Pulmonary artery endothelial cell (primary cell): ENCODE data around the gene KIAA1328. TPM values are rescaled to one million over a fixed set of nuclear protein-coding genes. Genes with fewer than 3 reads are reported as not detected.

Experiments used
- DNase-seq: peaks from one replicate; pipeline ENCODE4 v3.0.0-alpha.2; 2011; ENCODE audit warnings: low read depth, low spot score
- total RNA-seq: library from RNA; depleted of rRNA; stranded (reverse); fragments of >200 nt; gene quantifications from 2 replicates; pipeline ENCODE4 v1.2.3, GENCODE V29; 2014

KIAA1328 gene
- total RNA-seq, 1 donor from 2014 or later, result 4.4 TPM

DNA sequence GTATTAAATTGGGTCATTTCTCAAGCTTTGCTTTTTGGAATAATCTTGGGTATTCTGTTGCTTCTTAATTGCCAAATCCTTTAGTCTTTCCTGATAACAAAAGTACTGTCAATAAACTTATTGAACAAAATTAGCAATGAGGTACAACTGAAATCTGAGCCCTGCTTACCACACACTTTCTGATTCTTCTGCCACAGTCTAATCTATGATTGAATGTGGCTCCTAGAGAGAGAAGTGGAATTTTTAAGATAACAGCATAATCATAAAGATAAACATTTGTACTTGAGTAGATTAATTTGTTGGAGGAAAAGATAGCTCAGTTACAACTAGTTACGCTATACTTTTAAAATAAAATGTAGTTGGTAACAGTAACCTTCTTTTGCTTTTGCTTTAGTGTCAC is 381.9 kb downstream of the KIAA1328 start:
- DNase-seq, result no peak

DNA sequence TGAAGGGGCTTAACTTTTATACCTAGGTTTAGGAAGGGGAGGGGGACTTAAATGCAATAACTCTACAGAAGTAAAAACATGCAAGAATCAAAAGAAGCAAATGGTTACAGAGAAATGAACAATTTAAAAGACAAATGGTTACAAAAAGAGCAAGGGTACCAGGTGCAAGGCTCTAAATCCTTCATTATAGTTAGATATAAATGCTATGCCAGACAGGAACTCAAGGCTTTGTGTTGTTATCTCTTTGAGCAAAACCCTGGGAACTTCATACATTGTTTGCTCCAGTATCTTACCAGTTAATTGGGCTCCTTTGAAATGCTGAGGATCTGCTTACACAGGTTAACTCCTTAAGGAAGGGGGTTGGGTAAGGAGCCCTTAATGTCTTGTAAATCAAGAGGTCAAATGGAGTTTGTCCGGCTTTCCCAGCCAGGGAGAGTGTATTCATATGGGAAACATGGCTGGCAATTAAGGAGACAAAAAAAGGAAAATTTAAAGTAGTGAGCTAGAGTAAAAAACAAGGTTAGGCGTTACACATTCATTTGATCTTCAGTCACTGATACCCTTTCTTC is 389.2 kb downstream of the KIAA1328 start:
- no peak for DNase-seq

DNA sequence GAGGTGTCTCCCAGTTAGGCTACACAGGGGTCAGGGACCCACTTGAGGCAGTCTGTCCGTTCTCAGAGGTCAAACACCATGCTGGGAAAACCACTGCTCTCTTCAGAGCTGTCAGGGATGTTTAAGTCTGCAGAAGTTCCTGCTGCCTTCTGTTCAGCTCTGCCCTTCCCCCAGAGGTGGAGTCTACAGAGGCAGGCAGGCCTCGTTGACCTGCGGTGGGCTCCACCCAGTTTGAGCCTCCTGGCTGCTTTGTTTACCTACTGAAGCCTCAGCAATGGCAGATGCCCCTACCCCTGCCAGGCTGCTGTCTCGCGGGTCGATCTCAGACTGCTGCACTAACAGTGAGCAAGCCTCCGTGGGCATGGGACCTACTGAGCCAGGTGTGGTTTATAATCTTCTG is 390.3 kb downstream of the KIAA1328 start:
- DNase-seq, result no peak

DNA sequence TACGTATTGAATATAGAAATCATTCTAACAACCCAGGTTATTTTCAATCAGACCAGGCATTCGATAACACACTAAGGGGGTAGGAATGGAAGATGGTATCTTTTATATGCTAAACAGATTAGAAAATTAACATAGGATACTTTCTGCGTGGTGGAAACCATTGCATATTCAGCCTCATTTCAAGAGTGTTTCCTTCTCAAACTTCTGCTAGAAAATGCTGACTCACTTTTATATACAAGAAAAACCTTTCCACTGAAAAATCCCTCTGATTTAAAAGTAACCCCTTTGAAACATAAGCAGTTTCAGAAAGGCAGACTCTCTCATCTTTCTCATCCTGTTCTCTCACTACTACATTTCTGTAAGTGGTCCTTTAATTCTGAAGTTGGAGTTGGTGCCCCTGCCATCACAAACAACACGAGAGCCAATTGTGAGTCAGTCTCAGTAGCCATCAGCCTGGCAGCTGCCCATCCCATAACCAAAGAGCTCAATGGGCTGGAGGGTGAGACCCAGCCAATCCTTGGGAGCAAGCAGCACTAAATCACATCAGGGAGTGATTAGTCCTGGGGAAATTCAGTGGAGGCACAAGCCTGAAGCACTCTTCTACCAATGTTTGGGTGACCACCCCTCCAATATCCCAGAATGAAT is 393.5 kb downstream of the KIAA1328 start:
- DNase-seq, result no peak

DNA sequence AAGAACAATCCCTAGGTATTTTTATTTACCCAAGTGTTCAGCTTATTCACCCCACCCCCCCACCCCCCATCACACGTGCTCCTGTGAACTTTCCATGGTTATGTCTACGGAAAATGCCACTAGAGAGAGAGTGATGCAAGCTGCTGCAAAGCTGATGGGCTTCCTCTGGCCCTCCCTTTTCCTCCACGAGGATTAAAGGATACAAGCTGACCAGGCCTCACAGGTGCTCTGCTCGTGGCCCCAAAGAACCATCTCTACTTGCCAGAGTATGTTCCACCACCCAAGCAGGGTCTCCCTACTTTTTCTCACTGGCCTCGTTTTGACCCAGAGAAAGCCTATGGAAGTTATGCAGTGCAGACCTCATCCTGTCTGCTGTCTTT is 394.1 kb downstream of the KIAA1328 start:
- no peak for DNase-seq

DNA sequence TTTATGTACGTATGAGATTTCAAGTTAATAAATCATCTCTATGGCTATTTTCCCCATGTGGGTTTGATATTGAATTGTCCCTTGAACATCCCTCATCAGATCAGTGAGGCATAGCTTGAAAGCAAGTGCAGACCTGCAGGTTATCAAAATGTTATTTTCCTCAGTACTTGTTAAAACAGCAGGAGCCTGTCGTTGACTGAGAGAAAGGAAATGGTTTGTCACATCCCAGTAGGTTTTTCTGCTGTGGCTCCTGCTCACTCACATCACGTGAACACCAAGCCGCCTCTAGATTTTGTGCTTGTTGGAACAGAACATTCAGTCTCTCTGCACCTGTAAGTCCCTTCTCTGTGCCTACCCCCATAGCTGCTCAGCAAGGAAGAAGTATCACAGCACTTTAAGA is 396.4 kb downstream of the KIAA1328 start:
- DNase-seq, result no peak

DNA sequence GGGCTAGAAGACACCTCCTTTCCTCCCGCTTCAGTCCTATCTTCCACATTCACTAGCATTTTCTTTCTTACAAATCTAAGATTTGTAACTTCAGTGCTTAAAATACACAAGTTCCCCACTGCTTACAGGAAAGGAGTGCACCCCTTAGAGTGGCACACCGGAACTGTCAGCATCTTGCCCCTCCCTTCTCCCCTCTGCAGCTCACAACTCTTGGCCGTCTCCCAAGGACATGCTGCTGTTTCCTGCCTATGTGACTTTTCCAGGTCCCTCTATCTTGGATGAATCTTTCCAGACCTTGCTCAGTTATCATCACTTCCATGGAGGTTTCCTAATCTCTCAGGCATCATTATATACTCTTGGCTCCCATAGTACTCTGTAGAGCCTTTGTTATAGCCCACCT is 401.8 kb downstream of the KIAA1328 start:
- no peak for DNase-seq

DNA sequence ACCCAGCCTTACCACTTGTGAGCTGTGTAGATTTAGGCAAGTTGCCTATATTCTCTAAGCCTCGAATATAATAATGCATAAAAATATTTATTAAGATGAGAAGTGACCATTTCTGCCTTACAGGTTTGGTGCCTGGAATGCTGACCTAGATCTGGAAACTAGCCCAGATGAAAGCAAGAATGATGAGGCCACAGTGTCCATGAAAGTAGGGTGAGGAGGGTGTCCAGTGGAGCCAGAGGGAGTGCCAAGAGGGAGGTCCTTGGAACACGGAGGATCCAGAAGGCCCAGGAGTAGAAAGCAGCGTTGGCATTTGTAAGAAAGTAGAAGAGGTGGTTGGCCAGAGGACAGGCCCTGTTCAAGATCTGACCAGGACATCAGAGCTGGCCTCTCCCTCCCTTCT is 402.3 kb downstream of the KIAA1328 start:
- no peak for DNase-seq

DNA sequence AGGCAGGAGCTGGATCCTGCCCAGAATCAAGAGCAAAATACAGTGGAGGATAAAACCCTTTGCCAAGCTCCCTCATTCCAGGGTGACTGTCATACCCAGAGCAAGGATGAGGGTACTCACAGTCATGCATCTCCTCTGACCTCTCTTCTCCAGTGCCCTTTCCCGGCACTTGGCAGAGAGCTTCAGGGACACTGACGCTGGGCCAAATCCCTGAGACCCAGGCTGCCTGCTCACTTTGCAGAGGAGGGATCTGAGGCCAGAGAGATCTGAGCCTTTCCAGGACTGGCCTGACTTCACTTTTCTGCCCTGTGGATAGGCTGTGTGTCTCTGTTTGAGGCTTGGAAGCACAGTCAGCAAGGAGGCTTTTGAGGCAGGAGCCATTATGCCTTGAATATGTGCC is 406.7 kb downstream of the KIAA1328 start:
- DNase-seq, result no peak

DNA sequence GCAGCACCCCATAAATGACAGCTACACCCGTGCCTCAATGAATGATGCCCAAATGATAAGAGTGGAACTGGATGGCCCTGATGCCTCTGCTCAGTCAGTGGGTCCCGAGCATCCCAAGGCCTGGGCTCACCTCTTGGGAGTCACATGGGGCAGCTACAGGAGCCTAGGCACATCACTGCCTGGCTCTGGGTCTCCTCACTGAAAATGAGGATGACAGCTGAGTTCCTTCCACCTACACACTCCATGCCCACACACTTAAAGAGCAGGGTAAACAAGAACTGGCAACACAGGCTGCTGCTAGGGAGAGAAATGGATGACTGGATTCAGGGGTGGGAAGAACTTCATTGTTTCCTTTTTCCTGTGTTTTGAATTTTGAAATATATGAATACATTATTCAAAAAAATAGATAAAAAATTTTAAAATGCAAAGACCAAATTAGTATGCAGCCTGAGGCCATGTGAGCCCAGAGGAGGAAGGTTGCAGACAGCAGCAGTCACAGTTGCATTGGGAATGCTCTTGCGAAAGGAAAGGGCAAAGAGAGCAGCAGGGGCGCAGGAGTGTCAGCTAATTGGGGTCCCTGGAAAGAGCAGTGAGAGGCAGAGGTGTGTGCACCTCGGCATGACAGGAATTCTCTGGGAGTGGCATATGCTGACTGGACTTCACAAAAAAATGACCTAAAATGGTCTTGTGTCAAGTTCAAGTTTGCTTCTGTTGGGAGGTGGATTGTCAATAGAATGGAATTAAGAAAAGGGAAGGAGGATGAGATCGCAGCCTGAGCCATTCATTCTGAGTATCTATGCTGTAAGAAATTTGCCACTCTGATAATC is 409.6 kb downstream of the KIAA1328 start:
- DNase-seq, result no peak

DNA sequence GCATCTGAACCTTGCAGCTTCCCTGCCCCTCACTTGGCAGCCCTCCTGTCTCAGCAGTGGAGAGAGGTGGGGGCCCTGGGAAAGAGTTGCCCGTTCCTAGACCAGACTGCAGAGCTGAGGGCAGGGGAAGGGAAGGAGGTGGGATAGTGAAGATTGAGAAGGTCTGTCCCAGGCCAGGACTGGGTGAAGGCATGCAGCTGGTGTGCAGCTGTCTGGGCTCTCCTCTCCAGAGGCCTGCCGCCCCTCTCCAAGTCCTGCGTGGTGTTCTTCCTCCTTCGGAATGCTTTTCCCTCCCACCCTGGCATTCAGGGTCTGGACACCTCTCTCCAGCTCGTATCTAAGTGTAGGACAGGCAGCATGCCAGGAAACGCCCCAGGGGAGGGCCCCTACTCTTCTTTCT is 413.2 kb downstream of the KIAA1328 start:
- DNase-seq, result no peak

DNA sequence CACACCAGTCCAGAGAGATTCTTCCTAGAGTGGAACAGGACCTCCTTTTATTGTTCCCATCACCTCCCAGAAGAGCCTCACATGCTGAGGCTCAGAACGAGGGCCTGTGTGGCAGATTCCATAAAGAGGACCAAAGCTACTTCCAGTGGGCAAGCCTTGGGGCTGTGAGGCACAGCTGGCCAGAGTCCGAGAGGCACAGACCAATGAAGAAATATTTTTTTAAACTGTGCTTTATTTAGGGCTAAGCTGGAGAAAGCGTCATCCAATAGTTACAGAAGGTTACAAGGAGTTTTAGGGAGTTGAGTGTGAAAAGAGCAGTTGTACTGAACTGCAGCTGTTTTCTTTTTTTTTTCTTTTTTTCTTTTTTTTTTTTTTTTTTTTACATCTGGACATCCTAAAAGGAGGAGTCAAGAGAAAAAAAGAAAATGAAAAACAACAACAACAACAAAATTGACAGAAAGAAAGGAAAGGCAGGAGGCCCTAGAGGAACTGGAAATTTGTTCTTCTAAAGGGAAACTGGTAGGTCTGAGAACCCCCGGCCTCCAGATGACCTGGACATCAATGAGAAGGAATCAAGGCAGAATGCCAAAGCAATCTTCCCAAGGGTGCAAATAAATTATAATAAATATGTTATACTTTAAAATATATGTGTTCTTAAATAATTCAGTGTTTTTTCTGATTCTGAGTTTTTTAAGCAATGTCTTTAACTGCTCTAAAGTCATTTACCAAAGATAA is 414.1 kb downstream of the KIAA1328 start:
- no peak for DNase-seq

DNA sequence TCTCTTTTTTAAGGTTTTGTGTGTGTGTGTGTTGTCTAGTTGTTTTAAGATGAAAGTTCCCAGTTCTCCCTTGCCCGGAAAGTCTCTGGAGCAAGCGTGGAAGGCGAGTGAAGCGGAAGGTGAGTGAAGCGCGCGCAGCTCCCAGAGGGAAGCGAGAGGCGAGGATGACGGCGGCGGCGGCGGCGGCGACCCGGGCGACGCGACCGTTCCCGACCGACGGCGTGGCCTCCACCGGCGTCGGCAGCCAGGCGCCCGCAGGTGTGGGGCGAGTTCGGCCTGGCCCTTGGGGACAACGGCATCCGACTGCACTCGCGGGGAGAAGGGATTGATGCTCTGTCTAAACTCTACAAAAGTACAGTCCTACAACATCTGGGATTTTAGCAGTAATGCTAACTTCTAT is 414.8 kb downstream of the KIAA1328 start:
- DNase-seq, result no peak

DNA sequence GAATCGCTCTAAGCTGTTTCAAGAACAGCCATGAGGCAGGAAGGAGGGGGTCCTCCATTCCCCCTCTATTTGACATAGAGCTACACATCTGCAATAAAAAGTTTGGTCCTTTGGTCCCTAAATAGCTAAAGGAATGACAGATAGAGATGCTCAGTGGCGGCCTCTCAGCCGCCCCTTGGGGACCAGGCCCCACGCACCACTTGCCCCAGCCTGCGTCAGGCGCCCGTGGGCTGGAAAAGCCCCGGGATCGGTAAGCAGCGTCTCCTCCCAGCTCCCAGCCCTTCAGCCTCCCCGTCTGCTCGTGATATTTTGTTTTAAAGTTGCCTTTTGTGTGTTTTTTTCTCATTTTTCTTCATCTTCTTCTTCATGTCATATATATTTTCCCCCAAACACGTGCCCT is 415.7 kb downstream of the KIAA1328 start:
- no peak for DNase-seq

DNA sequence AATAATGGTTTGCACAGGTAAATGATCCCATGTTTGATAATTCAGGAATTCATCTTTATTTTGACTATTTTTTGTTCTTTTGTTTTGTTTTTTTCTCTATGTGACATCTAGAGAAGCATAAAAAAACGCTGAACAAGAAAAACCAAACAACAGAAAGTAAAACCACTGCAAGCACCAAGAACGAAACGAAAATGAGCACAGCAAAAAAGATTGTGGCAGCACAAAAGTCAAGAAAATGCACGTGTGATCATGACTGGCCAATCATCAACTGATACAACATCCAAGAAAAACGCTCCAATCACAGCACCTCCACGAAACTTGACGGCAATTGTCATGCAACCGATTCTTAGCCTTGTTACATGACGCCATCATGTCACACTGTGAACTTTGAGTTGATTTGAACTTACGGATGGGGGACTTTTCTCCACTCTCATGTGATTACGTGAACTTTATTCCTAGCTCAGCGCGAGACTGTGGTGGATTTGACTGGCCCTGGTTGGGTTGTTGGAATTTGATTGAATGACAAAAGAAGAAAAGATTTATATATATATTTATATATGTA is 417.9 kb downstream of the KIAA1328 start:
- no peak for DNase-seq

DNA sequence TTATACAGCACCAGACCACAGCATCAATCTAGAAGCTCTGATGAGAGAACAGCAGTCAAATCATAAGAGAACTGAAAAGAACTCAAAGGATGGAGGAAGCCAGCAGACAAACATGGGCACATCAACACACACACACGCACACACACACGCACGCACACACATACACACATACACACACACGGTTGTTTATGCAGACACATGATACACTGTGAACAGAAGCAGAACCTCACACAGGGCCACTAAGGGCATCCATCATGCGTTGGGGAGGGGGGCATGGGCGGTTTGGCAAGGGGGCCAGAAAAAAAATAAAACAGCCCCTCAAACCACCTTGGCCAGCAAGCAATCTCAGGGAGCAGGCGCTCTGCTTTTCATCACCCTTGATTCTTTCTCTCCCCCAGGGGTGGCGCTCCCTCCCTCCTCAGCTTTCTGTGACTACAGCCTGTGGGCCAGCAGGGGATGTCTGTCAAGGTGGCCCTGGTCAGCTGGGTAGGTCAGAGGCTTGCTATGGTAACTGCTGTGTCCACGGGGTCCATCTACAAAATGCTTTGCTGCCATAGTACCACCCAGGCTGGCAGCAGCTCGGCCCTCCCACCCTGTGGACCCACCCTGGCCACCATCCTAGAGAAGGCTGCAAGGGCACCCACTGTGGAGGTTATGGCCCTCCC is 418.7 kb downstream of the KIAA1328 start:
- no peak for DNase-seq

DNA sequence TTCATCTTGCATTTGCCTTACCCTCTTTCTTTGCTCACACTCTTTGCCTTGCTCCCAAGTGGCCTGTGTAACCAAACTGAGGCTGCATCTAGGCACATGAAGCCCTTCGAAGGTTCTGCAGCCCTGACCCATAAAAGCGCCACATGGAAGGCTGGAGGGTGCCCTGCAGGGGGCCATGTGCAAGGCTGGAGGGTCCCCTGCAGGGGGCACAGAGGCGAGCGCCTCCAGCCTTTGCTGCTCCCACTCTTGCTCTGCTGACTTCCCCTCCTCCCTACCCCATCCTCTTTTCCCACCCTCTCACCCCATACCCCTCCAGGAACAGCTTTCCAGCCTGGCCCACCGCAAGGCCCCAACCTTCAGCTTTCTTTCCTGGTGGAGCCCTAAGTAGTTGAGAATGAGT is 419.4 kb downstream of the KIAA1328 start:
- DNase-seq, result no peak

DNA sequence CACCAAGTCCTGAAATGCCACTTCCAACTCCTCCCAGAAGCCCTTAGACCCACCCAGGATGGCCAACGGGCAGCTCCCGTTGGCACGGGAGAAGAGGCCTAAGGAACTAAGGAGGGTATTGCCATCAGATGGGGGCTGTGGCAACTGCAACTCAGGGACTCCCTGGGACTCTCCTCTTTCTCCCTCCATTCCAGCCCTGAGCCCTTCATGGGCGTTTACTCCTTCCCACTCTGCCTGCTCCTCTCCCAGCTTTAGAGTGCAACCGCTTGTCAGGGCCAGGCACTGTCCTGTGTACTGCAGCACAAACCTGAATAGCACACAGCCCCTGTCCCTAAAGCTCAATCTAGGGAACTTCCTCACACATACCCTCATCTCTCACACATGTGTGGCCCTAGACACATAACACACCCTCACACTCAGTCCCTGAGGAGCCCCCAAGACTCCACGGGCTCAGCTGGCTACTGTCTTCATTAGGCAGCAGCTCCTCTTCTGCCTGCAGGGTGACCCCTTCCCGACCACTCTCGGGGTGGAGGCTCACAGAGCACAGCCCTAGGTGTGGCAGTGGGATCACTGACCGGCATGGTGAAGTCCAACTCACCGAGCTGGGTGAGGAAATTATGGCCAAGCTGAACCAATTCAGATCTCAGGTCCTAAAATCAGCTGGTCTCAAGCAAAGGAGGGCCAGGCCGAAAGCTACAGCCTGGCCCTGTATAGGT is 420.4 kb downstream of the KIAA1328 start:
- no peak for DNase-seq

DNA sequence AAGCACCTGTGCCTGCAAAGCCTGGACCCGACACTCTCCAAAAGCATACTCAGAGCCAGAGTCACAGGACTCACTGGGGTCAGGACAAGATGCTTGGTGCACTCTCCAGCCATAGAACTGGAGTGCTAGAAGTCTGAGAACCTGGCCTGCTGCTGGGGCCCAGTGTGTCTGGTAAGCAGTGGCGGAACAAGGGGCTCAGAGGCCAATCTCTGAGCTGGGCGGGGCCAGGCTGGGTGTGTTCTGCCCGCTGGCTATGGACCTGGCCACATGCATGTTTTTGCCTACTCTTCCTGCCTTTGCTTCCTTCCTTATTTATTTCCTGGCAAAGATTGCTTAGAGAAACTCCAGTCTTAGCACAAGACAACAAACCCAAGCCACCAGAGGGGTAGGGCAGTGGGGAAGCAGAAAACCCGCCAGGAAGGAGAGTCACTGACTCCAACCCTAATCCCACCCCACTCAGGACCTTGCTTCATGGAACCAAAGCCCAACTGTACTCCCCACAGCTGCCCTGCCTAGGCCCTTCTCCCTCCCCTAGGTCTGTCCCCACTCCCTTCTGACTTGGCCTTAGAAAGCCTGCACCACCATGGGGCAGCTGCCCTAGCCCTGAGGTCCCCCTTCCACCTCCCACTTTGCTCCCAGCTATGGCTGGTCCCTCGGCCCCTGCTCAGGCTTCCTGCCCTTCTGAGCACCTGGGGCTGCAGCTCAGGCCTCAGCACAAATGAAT is 421.1 kb downstream of the KIAA1328 start:
- no peak for DNase-seq

DNA sequence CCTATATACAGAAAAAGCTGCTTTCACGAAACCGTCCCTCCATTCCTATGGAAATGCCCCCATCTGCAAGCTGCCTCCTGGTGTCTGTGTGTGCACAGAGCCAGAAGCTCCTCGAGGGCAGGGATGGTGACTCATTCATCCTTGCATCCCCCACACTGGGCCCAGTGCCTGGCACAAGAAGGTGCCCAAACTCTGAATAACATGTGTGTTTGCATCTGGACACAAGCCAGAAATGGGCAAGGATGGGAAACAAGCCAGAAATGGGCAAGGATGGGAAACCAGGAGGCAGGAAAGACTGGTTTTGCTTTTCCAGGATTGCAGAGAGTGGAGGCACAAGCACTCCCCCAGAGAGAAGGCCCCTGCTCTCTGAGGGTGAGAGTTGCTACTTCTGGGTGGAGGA is 422.8 kb downstream of the KIAA1328 start:
- no peak for DNase-seq
